GM21367 (cell line): ENCODE measurements around the gene AKR1C1.
"Not testable (repeated sequence)": the region's sequence is repeated elsewhere in the genome, so short reads cannot be mapped to it uniquely, and the experiment has no call there.

ENCODE experiments used
- ATAC-seq: cut with Tn5 transposase; IDR thresholded peaks from one replicate; pipeline ENCODE4 v1.9.1; 2021; ENCODE audit not compliant: unreplicated experiment

The AKR1C1 gene

DNA sequence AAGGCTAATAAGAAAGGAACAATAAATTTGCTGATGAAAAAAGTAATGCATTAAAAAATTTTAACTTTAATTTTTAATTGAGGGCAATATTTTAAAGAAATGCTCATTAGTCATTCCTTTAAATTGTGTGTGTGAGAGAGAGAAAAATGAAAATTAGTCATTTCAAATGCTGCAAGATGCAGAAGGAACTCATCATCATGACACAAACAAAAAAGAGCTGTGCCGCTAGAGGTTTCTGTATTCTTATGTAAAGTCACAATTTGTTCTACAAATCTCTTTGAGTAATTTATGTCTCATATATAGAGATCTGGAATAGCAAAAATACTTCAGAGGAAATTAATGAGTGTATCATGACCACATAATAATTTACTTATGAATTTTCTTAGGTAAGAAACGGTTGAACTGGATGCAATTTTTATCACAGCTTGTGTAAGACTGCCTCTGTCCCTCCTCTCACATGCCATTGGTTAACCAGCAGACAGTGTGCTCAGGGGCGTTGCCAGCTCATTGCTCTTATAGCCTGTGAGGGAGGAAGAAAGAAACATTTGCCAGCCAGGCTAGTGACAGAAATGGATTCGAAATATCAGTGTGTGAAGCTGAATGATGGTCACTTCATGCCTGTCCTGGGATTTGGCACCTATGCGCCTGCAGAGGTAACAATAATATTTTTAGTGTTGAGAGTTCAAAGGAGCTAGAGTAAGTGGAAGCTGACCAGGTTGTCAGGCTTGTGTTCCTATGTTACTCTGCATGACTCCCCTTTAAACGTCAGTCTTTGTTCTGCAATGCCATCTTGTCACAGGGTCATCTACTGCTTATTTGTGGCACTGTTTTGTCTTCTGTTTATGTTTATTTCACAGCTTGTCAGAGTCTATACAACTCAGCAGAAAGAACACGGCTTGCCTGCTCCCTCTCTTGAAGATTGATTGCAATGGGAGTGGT, at the start of gene AKR1C1:
Gene AKR1C1, plus strand, starts transcription at position 540 of the 939 bp plus-strand sequence. Its CDS starts 30 bp downstream, at position 570.
- not testable (repeated sequence) for ATAC-seq

DNA sequence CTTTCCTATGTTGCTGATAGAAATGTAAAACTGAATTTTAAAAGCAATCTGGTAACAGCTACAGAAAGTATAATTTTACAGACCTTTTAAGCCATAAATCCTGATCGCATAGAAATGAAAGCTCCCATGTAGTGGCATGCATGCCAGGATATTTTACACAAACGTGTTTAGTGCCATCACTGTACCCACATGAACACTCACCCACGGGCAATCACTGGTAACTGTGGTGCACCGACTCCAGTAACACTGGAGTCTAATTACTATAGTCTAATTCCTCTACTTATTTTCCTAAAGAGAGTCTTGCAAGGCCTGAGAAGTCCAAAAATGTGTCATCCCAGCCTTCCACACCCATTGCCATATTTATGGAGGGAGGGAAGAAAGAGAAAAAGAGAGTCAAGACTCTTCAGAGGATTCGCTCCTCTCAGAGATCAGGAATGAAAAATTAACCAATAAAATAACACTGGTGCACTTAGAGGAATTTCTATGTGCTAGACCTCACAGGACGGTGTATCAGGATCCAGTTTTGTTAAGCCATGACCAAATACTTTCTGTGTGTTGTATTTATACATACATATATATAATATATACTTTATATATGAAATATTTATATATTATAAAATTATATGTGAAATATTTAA, 48.9 kb upstream of the AKR1C1 start:
- ATAC-seq = no peak

DNA sequence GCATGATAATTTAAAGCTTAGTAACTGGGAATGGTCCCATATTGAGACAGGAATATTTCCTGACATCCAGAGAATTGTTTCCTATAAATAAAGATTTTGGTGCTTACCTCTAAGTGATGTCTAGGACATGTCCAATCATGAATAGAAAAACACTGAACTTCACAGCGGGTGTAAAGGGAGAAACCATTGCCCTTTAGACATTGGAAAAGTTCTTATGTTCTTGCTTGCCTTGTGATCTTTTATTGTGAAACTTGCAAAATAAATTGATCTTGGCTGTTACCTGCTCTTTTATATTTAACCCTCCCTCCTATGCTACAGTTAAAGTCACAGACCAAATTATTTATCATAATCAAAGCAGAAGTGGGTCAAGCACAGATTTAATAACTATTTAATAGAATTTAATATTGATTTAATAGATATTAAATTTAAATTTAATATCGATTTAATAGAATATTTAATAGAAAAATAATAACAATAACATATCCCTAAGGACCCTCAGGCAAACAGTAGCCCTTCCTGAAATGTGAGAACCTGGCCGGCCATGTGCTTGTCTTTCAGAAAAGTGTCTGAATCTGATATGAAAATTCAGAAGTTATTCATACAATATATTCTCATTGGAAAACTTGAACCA, 47.0 kb upstream of the AKR1C1 start:
- no peak for ATAC-seq

DNA sequence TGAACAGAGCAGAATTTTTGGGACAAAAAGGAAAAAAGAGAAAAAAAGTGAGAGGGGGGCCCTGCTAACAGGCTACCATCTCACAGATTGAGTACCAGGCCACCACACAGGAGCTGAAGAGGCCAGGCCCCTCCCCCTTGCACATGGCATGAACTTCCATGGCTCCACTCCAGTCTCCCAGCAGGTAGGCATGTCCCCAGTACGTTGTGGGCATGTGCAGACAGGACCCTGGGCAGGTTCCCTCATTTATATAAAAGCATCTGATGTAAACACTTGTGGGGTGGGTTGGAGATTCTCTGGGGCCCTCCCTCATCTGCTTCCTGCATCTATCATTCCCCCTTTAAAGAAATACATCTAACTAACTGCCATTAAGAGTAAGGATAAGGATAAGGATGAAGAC, 45.0 kb upstream of the AKR1C1 start:
- ATAC-seq = no peak

DNA sequence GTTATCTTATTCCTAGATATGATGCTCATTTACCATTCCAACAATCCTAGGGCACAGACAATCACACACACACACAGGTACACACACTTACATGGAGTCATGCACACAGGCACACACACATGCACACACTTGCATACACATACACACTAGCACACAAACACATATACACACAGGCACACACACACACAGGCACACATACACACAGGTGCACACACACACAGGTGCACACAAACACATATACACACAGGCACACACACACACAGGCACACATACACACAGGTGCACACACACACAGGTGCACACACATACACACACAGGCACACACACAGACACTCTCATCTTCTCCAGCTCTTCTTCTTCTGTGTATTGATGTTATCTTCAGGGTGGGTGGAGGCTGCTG, 38.7 kb upstream of the AKR1C1 start:
- not testable (repeated sequence) for ATAC-seq

DNA sequence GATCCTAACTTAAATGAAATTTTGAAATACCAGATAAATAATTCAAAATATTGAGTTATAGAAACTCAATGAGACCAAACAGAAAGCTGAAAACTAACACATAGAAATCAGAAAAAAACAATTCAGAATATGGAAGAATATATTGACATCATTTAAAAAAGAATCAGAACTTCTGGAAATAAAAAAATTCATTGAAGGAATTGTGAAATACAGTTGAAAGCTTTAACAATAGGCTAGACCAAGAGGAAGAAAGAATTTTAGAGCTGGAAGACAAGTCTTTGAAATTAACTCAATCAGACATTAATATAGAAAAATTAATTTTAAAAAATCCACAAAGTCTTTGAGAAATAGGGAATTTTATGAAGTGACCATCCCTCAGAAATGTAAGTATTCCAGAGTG, 36.8 kb upstream of the AKR1C1 start:
- no peak for ATAC-seq

DNA sequence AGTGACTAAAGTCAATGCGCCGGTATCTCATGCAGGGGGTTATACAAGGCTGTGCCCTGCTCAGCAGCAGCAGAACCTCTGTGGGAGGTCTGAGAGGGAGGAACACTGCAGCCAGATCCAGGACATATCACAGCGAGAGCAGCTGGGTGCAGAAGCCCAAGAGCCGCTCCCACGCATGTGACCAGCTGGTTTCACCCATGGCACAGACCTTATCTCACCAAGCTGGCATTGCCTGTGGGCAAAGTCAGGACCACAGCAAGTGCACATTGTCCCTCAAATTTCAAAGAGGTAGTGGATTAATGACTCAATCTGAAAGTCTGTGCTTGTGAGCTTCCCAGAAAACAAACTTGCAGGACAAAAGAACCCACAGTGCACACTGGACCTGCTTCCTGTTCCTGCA, 31.6 kb upstream of the AKR1C1 start:
- ATAC-seq = no peak

DNA sequence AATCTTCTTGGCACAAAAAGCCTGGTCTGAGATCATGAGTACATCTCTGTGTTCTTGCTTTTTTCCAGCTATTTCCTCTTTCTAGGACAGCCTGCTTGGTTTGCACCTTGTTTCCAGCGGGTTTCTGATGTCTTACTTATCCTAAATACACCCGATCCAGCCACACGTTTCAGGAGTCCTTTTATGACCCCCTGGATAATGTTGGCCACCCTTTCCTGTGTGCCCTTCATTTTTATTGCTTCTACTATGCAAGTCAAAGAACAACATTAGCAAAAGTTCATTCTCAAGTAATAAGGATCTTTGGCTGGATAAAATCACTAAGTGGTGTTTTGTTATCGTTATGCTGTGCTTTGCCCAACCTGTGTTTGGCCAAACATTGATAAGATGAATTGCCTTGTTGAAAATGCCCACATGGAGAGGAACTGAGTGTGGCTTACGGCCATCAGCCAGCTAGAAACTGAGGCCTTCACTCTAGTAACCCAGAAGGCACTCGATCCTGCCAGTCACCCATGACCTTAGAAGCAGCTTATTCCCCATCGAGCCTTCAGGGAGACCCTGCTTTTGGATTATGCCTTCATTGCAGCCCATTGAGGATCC, 28.7 kb upstream of the AKR1C1 start:
- ATAC-seq = no peak

DNA sequence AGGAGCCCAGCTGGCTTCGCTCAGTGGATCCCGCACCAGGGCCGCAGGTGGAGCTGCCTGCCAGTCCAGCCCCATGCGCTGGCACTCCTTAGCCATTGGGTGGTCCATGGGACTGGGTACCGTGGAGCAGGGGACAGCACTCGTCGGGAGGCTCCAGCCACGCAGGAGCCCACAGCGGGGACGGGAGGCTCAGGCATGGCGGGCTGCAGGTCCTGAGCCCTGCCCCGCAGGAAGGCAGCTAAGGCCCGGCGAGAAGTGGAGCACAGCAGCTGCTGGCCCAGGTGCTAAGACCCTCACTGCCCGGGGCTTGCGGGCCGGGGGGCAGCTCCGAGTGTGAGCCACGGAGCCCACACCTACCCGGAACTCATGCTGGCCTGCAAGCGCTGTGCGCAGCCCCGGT, 25.9 kb upstream of the AKR1C1 start:
- ATAC-seq = no peak

DNA sequence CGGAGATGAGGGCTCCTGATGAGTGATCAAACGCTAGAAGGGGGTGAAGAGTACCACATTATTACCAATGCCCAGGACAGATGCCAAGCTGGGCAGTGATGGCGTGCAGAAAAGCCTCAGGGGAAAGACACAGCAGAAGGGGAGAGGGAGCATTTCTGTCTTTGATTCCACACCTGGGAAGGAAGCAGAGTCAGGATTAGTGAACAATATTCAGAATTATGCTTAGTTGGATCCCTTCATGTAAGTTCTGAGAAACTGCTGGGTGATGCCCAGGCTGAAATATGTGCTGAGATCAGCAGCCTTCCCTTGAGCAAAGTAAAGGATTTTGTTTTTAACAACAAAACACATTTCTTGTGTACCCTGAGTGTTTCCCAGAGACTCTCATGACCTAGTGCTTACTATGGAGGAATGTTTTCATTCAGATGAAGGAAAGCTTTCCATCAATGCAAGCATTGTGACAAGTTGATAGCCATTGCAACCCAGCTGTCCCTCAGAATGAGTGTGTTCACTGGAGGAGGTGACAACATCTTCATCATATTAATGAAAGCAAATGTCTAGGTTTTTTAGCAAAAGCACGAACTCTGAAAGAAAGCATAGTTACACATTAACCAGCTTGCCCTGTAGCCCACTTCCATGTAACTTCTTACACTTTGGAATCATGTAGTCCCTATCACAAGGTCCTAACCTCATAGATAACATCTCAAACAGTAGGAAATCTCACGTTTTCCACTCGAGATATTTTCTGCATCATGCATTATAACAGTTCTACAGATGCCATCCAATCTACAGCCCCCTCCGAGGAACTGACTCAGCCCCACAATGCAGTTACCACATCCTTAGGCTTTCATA, 23.8 kb upstream of the AKR1C1 start:
- no peak for ATAC-seq

DNA sequence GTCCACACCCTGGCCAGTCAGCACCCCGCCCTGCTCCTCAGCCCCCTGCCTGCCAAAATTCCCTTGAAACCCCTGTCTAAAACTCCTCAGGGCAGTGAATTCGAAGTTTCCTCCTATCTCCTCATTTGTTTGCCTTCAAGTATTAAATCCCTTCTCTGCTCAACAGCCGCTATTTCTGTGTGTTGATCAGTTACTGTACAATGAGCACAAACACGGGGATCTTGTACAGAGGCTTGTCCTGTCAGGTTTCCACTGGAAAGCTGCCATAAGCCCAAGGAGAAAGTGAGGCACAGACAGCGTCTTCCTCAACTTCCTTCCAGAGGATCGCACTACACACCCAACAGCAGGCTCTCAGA, 23.2 kb upstream of the AKR1C1 start:
- not testable (repeated sequence) for ATAC-seq

DNA sequence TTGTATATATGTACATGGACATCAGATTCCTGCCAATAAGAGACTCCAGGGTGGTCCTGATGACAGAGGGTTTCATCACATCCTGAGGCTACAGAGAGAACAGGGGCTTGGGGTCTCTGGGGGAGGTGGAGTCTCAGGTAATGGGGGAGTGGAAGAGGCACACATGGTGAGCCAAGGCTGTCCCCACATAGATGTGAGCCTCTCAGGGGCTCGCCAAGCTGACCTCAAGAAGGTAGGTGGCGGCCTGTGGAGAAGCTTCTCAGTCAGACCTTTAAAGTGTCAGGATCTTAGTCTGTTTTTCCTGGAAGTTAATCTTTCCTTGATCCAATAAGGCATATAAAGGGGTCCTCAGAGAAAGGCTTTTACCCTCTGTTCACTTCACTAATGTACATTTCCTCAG, 22.3 kb upstream of the AKR1C1 start:
- not testable (repeated sequence) for ATAC-seq

DNA sequence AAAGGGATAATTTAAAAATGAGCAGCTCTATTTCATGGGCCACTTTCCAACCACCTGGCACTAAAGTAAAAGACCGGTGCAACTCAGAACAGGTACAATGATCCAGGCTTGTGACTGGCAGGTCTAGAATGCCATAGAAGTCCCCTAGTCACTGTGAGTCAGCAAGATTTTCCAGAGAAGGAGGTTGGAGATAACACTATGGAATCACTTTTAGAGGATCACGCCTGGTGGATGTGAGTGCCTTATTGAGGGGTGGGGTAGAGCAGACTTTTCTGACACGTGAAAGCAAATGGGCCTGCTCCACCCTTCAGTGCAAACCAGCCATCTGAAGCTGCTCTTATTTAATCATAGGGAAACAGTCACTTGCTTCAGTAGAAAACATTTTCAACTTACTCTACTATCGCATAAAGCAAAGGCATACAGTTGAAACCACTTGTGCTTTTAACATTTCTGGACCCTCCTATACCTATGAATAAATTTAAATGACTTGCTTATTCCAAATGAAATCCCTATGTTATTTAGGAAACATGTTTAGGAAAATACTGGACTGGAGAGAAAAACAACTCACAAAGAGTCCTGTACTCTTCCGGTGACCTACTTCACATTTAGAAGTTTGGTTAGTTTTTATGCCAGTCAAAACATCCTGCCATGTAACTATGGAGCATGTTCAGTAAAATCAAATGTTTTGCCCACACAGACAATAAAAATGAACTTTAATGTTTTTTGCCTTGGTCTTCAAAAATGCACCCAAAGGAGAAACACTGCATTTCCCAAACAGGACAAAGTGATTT, 21.5 kb upstream of the AKR1C1 start:
- ATAC-seq = no peak

DNA sequence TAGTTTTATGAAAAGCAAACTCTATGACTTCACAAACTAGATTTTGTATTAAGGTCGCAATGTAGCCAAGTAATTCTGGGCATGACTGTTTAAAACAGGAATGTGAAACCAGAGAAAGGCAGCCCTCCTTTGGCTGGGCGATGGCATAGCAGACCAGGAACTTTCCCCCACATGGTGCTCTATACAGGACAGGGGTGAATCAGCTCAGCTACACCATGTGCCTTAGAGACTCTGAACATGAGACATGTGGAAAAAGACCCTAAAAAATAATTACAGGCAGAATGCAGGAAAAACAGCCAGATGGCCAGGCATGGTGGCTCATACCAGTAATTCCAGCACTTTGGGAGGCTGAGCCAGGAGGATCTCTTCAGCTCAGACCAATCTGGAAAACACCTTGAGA, 20.3 kb upstream of the AKR1C1 start:
- ATAC-seq = not testable (repeated sequence)

DNA sequence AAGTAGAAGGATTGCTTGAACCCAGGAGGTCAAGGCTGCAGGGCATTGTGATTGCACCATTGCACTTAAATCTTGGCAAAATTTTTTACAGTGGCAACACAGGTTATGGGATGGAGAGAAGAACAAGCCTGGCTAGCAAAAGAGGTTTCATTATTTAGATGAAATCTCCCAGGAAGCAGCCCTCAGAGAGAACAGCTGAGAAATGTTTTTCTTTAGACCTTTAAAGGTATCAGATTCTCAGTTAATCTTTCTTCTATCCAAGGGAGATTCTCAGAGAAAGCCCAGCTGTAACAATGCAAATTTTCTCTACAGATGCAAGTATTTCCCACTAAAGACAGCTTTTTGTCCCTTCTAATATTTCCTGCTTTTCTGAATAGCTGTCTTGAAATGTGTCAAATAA, 19.8 kb upstream of the AKR1C1 start:
- not testable (repeated sequence) for ATAC-seq

DNA sequence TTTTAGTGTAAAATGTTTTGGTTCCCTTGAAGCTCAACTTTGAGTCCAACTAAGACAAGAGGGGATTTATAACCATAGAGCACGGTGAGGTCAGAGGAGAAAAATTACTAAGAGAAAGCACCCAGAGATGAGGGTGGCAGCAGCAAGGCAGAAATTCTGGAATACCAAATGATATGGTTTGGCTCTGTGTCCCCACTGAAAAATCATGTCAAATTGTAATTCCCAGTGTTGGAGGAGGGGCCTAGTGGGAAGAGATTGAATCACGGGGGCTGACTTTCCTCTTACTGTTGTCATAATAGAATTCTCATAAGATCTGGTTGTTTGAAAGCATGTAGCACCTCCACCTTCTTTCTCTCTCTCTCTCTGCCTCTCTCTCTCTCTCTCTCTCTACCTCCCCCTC, 19.4 kb upstream of the AKR1C1 start:
- ATAC-seq = no peak

DNA sequence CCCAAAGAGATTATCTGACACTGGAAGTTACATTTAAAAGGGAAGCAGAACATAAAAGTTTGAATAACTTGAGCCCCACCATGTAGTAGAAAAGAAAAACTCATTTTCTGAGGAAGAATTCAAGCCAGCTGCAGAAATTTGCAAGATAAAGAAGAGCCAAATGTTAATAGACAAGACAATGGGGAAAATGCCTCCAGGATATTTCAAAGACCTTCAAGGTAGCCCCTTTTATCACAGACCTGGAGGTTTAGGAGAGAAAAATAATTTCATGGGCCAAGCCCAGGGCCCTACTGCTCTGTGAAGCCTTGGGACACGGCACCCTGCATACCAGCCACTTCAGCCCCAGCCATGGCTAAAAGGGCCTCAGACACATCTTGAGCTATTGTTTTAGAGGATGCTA, 18.4 kb upstream of the AKR1C1 start:
- ATAC-seq = no peak

DNA sequence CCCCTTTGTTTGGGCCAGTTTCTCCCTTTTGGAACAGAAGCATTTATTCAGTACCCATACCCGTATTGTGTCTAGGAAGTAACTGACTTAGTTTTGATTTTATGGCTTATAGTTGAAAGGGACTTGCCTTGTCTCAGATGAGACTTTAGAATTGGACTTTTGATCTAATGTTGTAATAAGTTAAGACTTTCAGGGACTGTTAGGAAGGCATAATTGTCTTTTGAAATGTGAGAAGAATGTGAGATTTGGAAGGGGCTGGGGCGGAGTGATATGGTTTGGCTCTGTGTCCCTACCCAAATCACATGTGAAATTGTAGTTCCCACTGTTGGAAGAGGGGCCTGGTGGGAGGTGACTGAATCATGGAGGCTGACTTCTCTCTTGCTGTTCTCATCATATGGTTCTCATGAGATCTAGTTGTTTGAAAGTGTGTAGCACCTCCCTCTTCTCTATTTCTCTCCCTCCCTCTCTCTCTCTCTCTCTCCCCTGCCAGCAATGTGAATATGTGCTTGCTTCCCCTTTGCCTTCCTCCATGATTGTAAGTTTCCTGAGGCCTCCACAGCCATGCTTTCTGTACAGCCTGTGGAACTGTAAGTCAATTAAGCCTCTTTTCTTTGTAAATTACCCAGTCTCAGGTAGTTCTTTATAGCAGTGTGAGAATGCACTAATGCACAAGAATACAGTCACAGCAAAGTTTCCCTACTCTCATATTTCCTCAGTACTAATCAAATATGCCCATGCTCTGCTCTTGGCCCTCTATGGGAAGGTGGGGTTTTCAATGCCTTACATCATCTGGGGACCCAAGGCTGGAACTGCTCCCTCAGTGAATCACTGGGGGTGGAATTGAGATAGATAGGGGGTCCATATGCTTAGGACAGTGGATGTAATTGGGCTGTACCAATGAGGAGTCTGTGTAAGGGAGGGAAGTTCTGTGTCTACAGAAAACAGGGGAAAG, 17.2 kb upstream of the AKR1C1 start:
- no peak for ATAC-seq
